ENCODE results near the gene OTOG.

Gene OTOG

GRCh38 chr11:17575431-17576425 is 28.7 kb downstream of the OTOG start:
- Histone ChIP-seq H4K20me1 (ENCODE audit: insufficient read depth, low read length) (no peaks in the 10 kb centered on the region), H3K9me3 (ENCODE audit: insufficient read depth, low read length, severe bottlenecking) (no peaks in the 10 kb centered on the region), H3K4me3 (ENCODE audit: low read depth in 1 of 2, low read length in 2 of 2) (no peak overlapping the region), H2AFZ (ENCODE audit: low read depth, low read length) (no peak overlapping the region), H3K79me2 (ENCODE audit: insufficient read depth, low read length) (no peaks in the 10 kb centered on the region), H3K27me3 (ENCODE audit: insufficient read depth, low read length, poor library complexity) (peaks cover 13% of the 10 kb centered on the region), H3K27ac (ENCODE audit: low read length) (no peak overlapping the region), H3K4me1 (ENCODE audit: insufficient read depth, low read length) (no peaks in the 10 kb centered on the region), H3K9ac (ENCODE audit: low read depth, low read length) (no peak overlapping the region), H3K36me3 (ENCODE audit: insufficient read depth, low read length) (no peaks in the 10 kb centered on the region), H3K4me2 (ENCODE audit: insufficient read depth, low read length) (no peak overlapping the region)
- DNase-seq = no peak
- ATAC-seq (ENCODE audit: insufficient read depth, low read depth) = no peak
- TF ChIP-seq CTCF (IDR thresholded peaks at IDR 0.05; ENCODE audit: borderline replicate concordance, extremely low read depth, low read length, poor library complexity, severe bottlenecking) = no peak
- no peak for TF ChIP-seq EZH2 (IDR thresholded peaks at IDR 0.05; ENCODE audit: borderline replicate concordance, low read depth, low read length, severe bottlenecking)

- no peak overlapping the region for H3K4me3 ChIP-seq (ENCODE audit: low read depth in 1 of 2, low read length in 2 of 2)
- H3K27me3 ChIP-seq (ENCODE audit: insufficient read depth, low read length, poor library complexity) = peaks cover 21% of the 10 kb centered on the region
- H3K4me1 ChIP-seq (ENCODE audit: insufficient read depth, low read length) = no peaks in the 10 kb centered on the region
- no peak overlapping the region for H3K27ac ChIP-seq (ENCODE audit: low read length)
- H3K36me3 ChIP-seq (ENCODE audit: insufficient read depth, low read length) = no peaks in the 10 kb centered on the region
- H3K9me3 ChIP-seq (ENCODE audit: insufficient read depth, low read length, severe bottlenecking) = no peaks in the 10 kb centered on the region
- H3K4me2 ChIP-seq (ENCODE audit: insufficient read depth, low read length) = no peak overlapping the region
- no peak overlapping the region for H3K9ac ChIP-seq (ENCODE audit: low read depth, low read length)
- no peaks in the 10 kb centered on the region for H3K79me2 ChIP-seq (ENCODE audit: insufficient read depth, low read length)
- H2AFZ ChIP-seq (ENCODE audit: low read depth, low read length) = no peak overlapping the region
- DNase-seq (no peak), ATAC-seq (ENCODE audit: insufficient read depth, low read depth) (no peak)
- TF ChIP-seq EZH2 (IDR thresholded peaks at IDR 0.05; ENCODE audit: borderline replicate concordance, low read depth, low read length, severe bottlenecking) (no peak), CTCF (IDR thresholded peaks at IDR 0.05; ENCODE audit: borderline replicate concordance, extremely low read depth, low read length, poor library complexity, severe bottlenecking) (no peak)
- no peaks in the 10 kb centered on the region for H4K20me1 ChIP-seq (ENCODE audit: insufficient read depth, low read length)
These were observed 31.2 kb downstream of the OTOG start for GRCh38 chr11:17578296-17578695.

GRCh38 chr11:17578958-17579357 is 31.9 kb downstream of the OTOG start:
- TF ChIP-seq EZH2 (IDR thresholded peaks at IDR 0.05; ENCODE audit: borderline replicate concordance, low read depth, low read length, severe bottlenecking) (no peak), CTCF (IDR thresholded peaks at IDR 0.05; ENCODE audit: borderline replicate concordance, extremely low read depth, low read length, poor library complexity, severe bottlenecking) (no peak)
- ATAC-seq (ENCODE audit: insufficient read depth, low read depth) (no peak), DNase-seq (no peak)
- no peak overlapping the region for H3K4me3 ChIP-seq (ENCODE audit: low read depth in 1 of 2, low read length in 2 of 2)
- no peaks in the 10 kb centered on the region for H4K20me1 ChIP-seq (ENCODE audit: insufficient read depth, low read length)
- no peaks in the 10 kb centered on the region for H3K36me3 ChIP-seq (ENCODE audit: insufficient read depth, low read length)
- peaks cover 21% of the 10 kb centered on the region for H3K27me3 ChIP-seq (ENCODE audit: insufficient read depth, low read length, poor library complexity)
- no peak overlapping the region for H3K27ac ChIP-seq (ENCODE audit: low read length)
- no peak overlapping the region for H3K9ac ChIP-seq (ENCODE audit: low read depth, low read length)
- no peak overlapping the region for H2AFZ ChIP-seq (ENCODE audit: low read depth, low read length)
- H3K4me1 ChIP-seq (ENCODE audit: insufficient read depth, low read length) = no peaks in the 10 kb centered on the region
- no peak overlapping the region for H3K4me2 ChIP-seq (ENCODE audit: insufficient read depth, low read length)
- H3K79me2 ChIP-seq (ENCODE audit: insufficient read depth, low read length) = no peaks in the 10 kb centered on the region
- no peaks in the 10 kb centered on the region for H3K9me3 ChIP-seq (ENCODE audit: insufficient read depth, low read length, severe bottlenecking)
